ENCODE results near the gene TSPAN9.

DNA sequence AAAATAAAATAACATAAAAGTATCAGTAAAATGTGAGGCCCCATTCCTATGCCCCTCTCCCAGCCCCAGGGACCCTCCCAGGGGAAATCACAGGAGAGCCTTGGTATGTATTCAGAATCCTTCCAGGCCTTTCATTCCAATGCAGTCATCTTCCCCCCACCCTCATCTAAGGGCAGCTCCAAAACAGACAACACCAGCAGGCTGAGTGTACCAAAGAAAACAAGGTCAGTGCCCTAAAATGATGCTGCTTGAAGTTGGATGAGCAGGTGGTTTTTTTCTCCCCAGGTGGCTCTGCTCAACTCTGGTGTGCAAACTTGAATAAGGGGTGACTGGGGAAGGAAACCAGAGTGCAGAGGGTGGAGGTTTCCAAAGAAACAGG, 56.2 kb downstream of the TSPAN9 start:
- TF ChIP-seq CTCF (IDR thresholded peaks at IDR 0.05) = no peak
- TF ChIP-seq SREBF2 (IDR thresholded peaks at IDR 0.05) = no peak
- no peak for TF ChIP-seq PHF8 (IDR thresholded peaks at IDR 0.05; ENCODE audit: borderline replicate concordance, low read depth)
- no peak for TF ChIP-seq POLR2A (IDR thresholded peaks at IDR 0.05; ENCODE audit: low read length)
- TF ChIP-seq CEBPB (IDR thresholded peaks at IDR 0.05) = no peak
- no peak for TF ChIP-seq NFE2L2 (conservative IDR thresholded peaks at IDR 0.05; ENCODE audit: low read length)
- no peak for TF ChIP-seq CBX2 (IDR thresholded peaks at IDR 0.05; ENCODE audit: borderline replicate concordance, low read depth)
- TF ChIP-seq JUNB (IDR thresholded peaks at IDR 0.05) = no peak
- no peak for TF ChIP-seq MAX (IDR thresholded peaks at IDR 0.05)
